GM10266 (cell line): ENCODE measurements around the gene TRIP12.
"Not testable (repeated sequence)": the region's sequence is repeated elsewhere in the genome, so short reads cannot be mapped to it uniquely, and the experiment has no call there.

Experiments used
- DNase-seq: peaks from one replicate; pipeline ENCODE4 v3.0.0; 2012; ENCODE audit errors: extremely low spot score
- TF ChIP-seq, protein P1 (sequence below): IDR thresholded peaks from 2 replicates; pipeline ENCODE4 v1.5.1; 2012; ENCODE audit warnings: mild to moderate bottlenecking, low read depth; ENCODE audit not compliant: control insufficient read depth, insufficient read depth; ENCODE audit errors: missing control alignments

TRIP12 gene

GRCh38 chr2:229768235-229768634, 153.6 kb downstream of the TRIP12 start:
- TF ChIP-seq, protein P1, sequence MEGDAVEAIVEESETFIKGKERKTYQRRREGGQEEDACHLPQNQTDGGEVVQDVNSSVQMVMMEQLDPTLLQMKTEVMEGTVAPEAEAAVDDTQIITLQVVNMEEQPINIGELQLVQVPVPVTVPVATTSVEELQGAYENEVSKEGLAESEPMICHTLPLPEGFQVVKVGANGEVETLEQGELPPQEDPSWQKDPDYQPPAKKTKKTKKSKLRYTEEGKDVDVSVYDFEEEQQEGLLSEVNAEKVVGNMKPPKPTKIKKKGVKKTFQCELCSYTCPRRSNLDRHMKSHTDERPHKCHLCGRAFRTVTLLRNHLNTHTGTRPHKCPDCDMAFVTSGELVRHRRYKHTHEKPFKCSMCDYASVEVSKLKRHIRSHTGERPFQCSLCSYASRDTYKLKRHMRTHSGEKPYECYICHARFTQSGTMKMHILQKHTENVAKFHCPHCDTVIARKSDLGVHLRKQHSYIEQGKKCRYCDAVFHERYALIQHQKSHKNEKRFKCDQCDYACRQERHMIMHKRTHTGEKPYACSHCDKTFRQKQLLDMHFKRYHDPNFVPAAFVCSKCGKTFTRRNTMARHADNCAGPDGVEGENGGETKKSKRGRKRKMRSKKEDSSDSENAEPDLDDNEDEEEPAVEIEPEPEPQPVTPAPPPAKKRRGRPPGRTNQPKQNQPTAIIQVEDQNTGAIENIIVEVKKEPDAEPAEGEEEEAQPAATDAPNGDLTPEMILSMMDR, result no peak
- no peak for DNase-seq

DNA sequence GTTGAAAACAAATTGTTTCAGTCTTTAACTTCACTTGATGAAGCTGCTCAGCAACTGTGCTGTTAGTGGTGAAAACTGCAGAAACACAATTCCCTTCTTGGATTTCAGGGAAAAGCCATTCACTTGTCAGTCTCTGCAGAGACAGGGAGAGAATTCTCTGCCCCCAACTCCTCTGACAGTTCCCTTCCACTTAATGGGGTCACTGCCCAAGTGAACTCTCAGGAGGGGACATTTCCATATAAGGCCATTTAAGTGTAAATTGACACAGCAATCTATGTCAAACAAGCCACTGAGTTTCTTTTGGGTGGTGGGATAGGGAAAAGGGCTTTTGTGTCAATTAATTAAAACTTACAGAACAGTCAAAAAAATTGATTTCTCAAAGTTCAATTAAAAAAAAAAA, 156.1 kb downstream of the TRIP12 start:
- TF ChIP-seq, protein P1, result no peak
- DNase-seq, result no peak

- DNase-seq, result no peak
- TF ChIP-seq, protein P1, result no peak
These were observed 160.1 kb downstream of the TRIP12 start for GRCh38 chr2:229761663-229762062.

DNA sequence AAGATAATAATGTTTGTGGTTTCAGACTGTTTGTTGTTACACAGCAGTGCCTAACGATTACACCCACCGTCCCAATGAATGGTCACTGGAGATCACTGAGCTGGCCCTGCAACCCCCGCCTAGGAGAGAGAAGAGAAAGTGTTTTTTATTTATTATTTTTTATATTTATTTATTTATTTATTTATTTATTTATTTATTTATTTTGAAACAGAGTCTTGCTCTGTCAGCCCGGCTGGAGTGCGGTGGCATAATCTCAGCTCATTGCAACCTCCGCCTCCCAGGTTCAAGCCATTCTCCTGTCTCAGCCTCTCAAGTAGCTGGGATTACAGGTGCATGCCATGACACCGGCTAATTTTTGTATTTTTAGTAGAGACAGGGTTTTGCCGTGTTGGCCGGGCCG, 164.3 kb downstream of the TRIP12 start:
- DNase-seq, result not testable (repeated sequence)

DNA sequence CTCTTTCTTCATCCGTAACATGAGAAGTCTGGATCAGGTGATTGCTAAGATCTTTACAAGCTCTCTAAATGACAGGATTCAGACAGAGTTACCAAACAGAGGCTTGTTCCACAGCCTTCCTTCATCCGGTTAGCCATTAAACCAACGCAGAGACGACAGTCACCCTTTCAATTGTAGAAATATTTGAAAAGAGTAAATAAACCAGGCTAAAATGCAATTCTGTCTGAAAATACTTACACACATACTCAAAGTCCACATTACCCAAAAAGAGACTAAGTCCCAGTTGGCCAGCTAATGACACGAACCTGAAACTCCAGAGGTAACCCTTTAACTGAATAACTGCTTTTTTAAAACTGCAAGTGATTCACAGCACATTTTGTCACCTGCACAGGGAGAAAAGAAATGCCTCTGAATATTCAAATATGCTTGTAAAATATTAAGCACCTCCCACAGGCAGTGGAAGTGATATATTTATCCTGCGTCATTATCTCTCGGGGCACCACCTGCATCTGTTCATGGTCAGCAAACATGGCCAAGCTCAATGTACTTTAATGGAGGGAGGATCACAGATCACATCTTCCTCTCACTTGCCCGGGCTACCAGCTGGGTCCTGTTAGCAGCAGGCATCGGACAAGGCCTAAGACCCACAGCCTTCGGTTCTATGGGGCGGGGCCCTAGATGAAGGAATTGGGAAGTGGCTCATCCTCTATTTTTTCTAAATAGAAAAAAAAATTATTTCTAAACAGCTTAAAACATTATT, 168.7 kb downstream of the TRIP12 start:
- TF ChIP-seq, protein P1, result no peak

DNA sequence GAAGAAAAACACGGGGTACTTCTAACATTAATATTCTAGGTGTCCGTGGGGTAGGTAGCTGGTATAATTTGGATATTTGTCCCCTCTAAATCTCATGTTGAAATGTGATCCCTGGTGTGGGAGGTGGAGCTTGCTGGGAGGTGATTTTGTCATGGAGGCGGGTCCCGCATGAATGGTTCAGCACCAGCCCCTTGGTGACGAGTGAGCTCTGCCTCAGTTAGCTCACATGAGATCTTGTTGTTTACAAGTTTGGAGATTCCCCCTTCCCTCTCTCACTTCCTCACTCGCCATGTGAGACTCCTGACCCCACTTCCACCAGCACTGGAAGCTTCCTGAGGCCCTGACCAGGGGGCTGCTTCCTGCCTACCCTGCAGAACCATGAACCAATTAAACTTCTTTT, 172.0 kb downstream of the TRIP12 start:
- no peak for DNase-seq
- TF ChIP-seq, protein P1, result no peak

More for the DNA sequence above, 168.7 kb downstream of the TRIP12 start:
- DNase-seq, result no peak

GRCh38 chr2:229748950-229749349, 172.9 kb downstream of the TRIP12 start:
- no peak for DNase-seq
- TF ChIP-seq, protein P1, result no peak

DNA sequence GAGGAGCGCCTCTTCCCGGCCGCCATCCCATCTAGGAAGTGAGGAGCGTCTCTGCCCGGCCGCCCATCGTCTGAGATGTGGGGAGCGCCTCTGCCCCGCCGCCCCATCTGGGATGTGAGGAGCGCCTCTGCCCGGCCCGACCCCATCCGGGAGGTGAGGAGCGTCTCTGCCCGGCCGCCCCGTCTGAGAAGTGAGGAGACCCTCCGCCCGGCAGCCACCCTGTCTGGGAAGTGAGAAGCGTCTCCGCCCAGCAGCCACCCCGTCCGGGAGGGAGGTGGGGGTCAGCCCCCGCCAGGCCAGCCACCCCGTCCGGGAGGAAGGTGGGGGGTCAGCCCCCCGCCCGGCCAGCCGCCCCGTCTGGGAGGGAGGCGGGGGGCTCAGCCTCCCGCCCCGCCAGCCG, 179.1 kb downstream of the TRIP12 start:
- not testable (repeated sequence) for DNase-seq
